CD4-positive, alpha-beta memory T cell (primary cell): ENCODE data around the gene ARL6IP4. TPM values are rescaled to one million over a fixed set of nuclear protein-coding genes. Genes with fewer than 3 reads are reported as not detected.

Experiments used
- CTCF ChIA-PET: fragments of 350-600 bp; sonication (Branson Sonifier 250); formaldehyde crosslinking; loops from one replicate; lab custom pipeline; 2021; ENCODE audit warnings: inconsistent platforms; ENCODE audit not compliant: partially characterized antibody; lab: Charles Lee
- POLR2A ChIA-PET: fragments of 350-600 bp; sonication (Branson Sonifier 250); formaldehyde crosslinking; loops from one replicate; lab custom pipeline; 2021; ENCODE audit not compliant: partially characterized antibody; lab: Charles Lee
- DNase-seq, 5 donors: peaks; one replicate each; pipeline versions ENCODE4 v3.0.0 to v3.0.0-alpha.2; 2020 to 2022; ENCODE audit warnings: mixed read lengths in 1 of 5
- H3K27ac ChIP-seq: one replicate; pipeline ENCODE4 v1.7.0; 2013; ENCODE audit warnings: low read depth, low read length
- H3K27me3 ChIP-seq: 2 replicates; pipeline ENCODE4 v1.7.0; 2013; ENCODE audit warnings: mild to moderate bottlenecking, low read length, moderate library complexity; ENCODE audit not compliant: insufficient read depth
- H3K36me3 ChIP-seq: 2 replicates; pipeline ENCODE4 v1.7.0; 2013; ENCODE audit warnings: mild to moderate bottlenecking, low read length, moderate library complexity; ENCODE audit not compliant: insufficient read depth
- H3K4me1 ChIP-seq: 2 replicates; pipeline ENCODE4 v1.7.0; 2013; ENCODE audit warnings: mild to moderate bottlenecking, low read length, moderate library complexity; ENCODE audit not compliant: insufficient read depth
- H3K4me3 ChIP-seq, 2 donors: one replicate each; pipeline ENCODE4 v1.7.0; 2013; ENCODE audit warnings: low read length in 2 of 2, mild to moderate bottlenecking in 1 of 2
- H3K9me3 ChIP-seq, 2 donors: one replicate each; pipeline ENCODE4 v1.7.0; 2013; ENCODE audit warnings: low read length in 2 of 2, control low read depth in 1 of 2; ENCODE audit not compliant: control insufficient read depth in 1 of 2
- H3K27ac Mint-ChIP-seq, 7 donors: one replicate each; pipeline ENCODE4 v1.8.0; 2020 to 2021; ENCODE audit warnings: mixed read lengths in 7 of 7, mild to moderate bottlenecking in 6 of 7, inconsistent platforms in 3 of 7, moderate library complexity in 3 of 7
- H3K27me3 Mint-ChIP-seq, 2 donors: one replicate each; pipeline ENCODE4 v1.8.0; 2020 to 2021; ENCODE audit warnings: mixed read lengths in 2 of 2
- H3K36me3 Mint-ChIP-seq, 2 donors: one replicate each; pipeline ENCODE4 v1.8.0; 2020 to 2021; ENCODE audit warnings: mixed read lengths in 2 of 2, inconsistent platforms in 1 of 2, mild to moderate bottlenecking in 1 of 2
- H3K4me1 Mint-ChIP-seq, 4 donors: one replicate each; pipeline ENCODE4 v1.8.0; 2020 to 2021; ENCODE audit warnings: mixed read lengths in 4 of 4, mild to moderate bottlenecking in 1 of 4
- H3K4me3 Mint-ChIP-seq, 8 donors: one replicate each; pipeline ENCODE4 v1.8.0; 2020 to 2021; ENCODE audit warnings: mixed read lengths in 8 of 8, mild to moderate bottlenecking in 7 of 8, moderate library complexity in 6 of 8, inconsistent platforms in 3 of 8
- H3K9me3 Mint-ChIP-seq, 8 donors: one replicate each; pipeline ENCODE4 v1.8.0; 2020 to 2021; ENCODE audit warnings: mixed read lengths in 8 of 8, mild to moderate bottlenecking in 5 of 8, inconsistent platforms in 3 of 8, moderate library complexity in 1 of 8
- intact Hi-C: fragments of 100-400 bp; cut with micrococcal nuclease; formaldehyde crosslinking; loops from one replicate; pipeline ENCODE4 v1.15.1; 2023
- polyA plus RNA-seq, 2 donors: library from polyadenylated mRNA; unstranded; fragments of 300-500 nt; fragmentation: Illumina TruSeq; gene quantifications; one replicate each; pipeline ENCODE4 v1.2.3, GENCODE V29; 2021
- total RNA-seq, 2 experiments: library from RNA; stranded (reverse); gene quantifications; one replicate each; pipeline ENCODE4 v1.2.3, GENCODE V29; 2021

The ARL6IP4 gene
- total and polyA plus RNA-seq, 4 experiments from 2014 or later = 159 to 252 (median 182) TPM

GRCh38 chr12:122965321-122965751 lies 15.1 kb upstream of the ARL6IP4 start:
- no peaks in the 10 kb centered on the region for H3K36me3 Mint-ChIP-seq
- intact Hi-C loops = no loop called here
- Histone ChIP-seq H3K27ac (no peak overlapping the region), H3K4me1 (peaks cover 11% of the 10 kb centered on the region), H3K27me3 (no peaks in the 10 kb centered on the region), H3K4me3 (peak overlapping the region in 1 of 2 donors; percentile 70), H3K36me3 (no peaks in the 10 kb centered on the region), H3K9me3 (no peaks in the 10 kb centered on the region)
- H3K27ac Mint-ChIP-seq = no peak overlapping the region
- H3K4me1 Mint-ChIP-seq = peaks cover 3 to 11% (median 8%) of the 10 kb centered on the region in 4 donors
- ChIA-PET CTCF (interaction anchor here (0.9 to 3.1 kb wide), 3 partner anchors 12 to 273 kb away, joined by 3 to 10 read pairs (median 9); no protein-coding TSS in a partner anchor), POLR2A (interaction anchor here (0.5 to 2.9 kb wide), 8 partner anchors 10 to 192 kb away, joined by 3 to 24 read pairs (median 4); partner anchors contain the start of genes ARL6IP4, CCDC62 and OGFOD2)
- no peaks in the 10 kb centered on the region for H3K9me3 Mint-ChIP-seq
- peak in 1 of 5 donors; percentile 22 for DNase-seq
- no peaks in the 10 kb centered on the region for H3K27me3 Mint-ChIP-seq
- H3K4me3 Mint-ChIP-seq = peak overlapping the region in 5 of 8 donors; percentile 26 to 73 (median 59)

DNA sequence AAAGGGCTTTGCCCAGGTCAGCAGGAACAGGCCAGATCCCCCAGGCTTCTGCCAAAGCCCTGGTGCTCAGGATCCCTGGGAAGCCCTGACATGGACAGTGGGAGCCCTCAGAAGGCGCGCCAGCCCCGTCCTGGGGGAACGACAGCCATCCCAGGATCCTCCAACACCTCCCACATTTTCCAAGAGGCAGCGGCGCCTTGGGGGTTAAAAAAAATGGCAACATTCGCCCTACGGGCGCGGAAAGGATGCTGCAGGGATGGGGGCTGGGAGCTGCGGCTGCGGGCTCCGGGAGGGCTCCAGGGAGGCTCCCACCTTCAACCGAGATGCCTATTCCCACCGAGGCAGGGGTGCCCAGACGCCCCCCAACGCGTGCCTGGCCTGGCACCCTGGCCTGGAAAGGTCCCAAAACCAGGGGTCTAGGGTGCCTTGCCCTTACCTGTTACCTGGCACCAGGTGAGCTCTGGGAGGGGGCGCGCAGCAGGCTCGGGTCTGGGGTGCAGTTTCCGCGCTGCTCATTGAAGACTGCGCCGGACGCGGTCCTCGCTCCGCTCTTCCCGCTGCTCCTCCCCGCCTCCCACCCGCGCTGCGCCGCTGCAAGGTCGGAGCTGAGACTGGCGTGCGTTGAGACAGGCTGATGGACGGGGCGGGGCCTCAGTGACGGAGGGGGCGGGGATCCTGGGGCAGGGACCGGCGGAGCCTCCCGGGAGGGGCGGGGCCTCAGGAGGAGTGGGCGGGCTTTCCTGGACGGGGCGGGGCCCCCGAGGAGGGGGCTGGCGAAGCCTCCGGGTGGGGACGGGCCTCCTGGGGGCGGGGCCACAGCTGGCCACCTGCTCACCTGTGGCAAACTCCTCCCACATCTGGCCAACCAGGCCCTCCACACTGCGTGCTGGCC lies 14.4 kb upstream of the ARL6IP4 start, which contains the start of gene ABCB9:
Gene ABCB9, minus strand, starts transcription at position 613 of the 892 bp plus-strand sequence. CDS start 6,228 bp downstream, outside the sequence.
- Mint-ChIP-seq H3K4me3 (peak within 1 kb of the TSS; percentile 70 to 84 (median 76)), H3K36me3 (no peaks in the 10 kb centered on the region), H3K4me1 (peaks cover 5 to 11% (median 8%) of the 10 kb centered on the region in 4 donors), H3K27me3 (no peaks in the 10 kb centered on the region), H3K27ac (peak within 1 kb of the TSS in 6 of 7 donors; percentile 33 to 86 (median 60)), H3K9me3 (no peaks in the 10 kb centered on the region)
- Histone ChIP-seq H3K27me3 (no peaks in the 10 kb centered on the region), H3K27ac (peak within 1 kb of the TSS; percentile 56), H3K4me3 (peak within 1 kb of the TSS in 1 of 2 donors; percentile 70), H3K4me1 (peaks cover 11% of the 10 kb centered on the region), H3K36me3 (no peaks in the 10 kb centered on the region), H3K9me3 (no peaks in the 10 kb centered on the region)
- ChIA-PET CTCF (interaction anchor here (0.6 to 3.1 kb wide), 5 partner anchors 12 to 272 kb away, joined by 3 to 10 read pairs (median 6); no protein-coding TSS in a partner anchor), POLR2A (interaction anchor here (0.5 to 1.9 kb wide), 18 partner anchors 9 to 1163 kb away, joined by 3 to 24 read pairs (median 4); partner anchors contain the start of genes ARL6IP4, CCDC62, MPHOSPH9 and MTRFR)
- DNase-seq = peak; percentile 84 to 95 (median 87)
- intact Hi-C loops = loop anchor here (1.0 kb wide), 1 partner anchor 8 kb away; no protein-coding TSS in a partner anchor

- Histone ChIP-seq H3K4me1 (peaks cover 11% of the 10 kb centered on the region), H3K9me3 (no peaks in the 10 kb centered on the region), H3K36me3 (no peaks in the 10 kb centered on the region), H3K4me3 (no peak overlapping the region), H3K27ac (no peak overlapping the region), H3K27me3 (no peaks in the 10 kb centered on the region)
- H3K4me3 Mint-ChIP-seq = peak overlapping the region; percentile 15 to 67 (median 36)
- intact Hi-C loops = loop anchor here (1.0 kb wide), 1 partner anchor 7 kb away; no protein-coding TSS in a partner anchor
- DNase-seq = no peak
- peaks cover 5 to 11% (median 8%) of the 10 kb centered on the region in 4 donors for H3K4me1 Mint-ChIP-seq
- no peaks in the 10 kb centered on the region for H3K36me3 Mint-ChIP-seq
- H3K9me3 Mint-ChIP-seq = no peaks in the 10 kb centered on the region
- ChIA-PET CTCF (interaction anchor here (0.6 to 3.1 kb wide), 5 partner anchors 11 to 271 kb away, joined by 3 to 10 read pairs (median 6); no protein-coding TSS in a partner anchor), POLR2A (interaction anchor here (0.6 to 1.9 kb wide), 16 partner anchors 8 to 266 kb away, joined by 3 to 24 read pairs (median 4); partner anchors contain the start of genes ARL6IP4, CCDC62, MPHOSPH9 and MTRFR)
- no peaks in the 10 kb centered on the region for H3K27me3 Mint-ChIP-seq
- H3K27ac Mint-ChIP-seq = peak overlapping the region in 6 of 7 donors; percentile 33 to 86 (median 58)
Measured at GRCh38 chr12:122966743-122967550, 13.5 kb upstream of the ARL6IP4 start.

DNA sequence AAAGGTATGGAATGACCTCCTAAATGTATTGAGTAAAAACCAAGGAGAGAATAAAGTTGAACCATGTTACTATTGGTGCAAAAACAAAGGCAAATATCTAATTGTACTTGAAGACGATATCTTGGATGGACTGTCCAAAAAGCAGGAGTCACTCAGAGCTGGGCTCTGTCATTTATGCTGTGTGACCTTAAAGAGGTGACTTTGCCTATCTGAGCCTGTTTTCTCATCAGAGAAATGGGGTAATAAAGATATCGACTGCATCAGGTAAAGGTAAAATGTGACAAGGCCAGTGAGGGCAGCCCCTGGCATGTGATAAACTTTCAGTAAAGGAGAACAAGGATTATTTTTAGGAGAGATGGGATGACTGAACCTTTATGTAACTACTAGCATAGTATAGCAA lies 12.4 kb upstream of the ARL6IP4 start:
- Histone ChIP-seq H3K27me3 (no peaks in the 10 kb centered on the region), H3K9me3 (no peaks in the 10 kb centered on the region), H3K36me3 (no peaks in the 10 kb centered on the region), H3K27ac (no peak overlapping the region), H3K4me3 (no peak overlapping the region), H3K4me1 (peaks cover 11% of the 10 kb centered on the region)
- no peak for DNase-seq
- ChIA-PET POLR2A (interaction anchor here (0.6 to 1.0 kb wide), 2 partner anchors 12 to 892 kb away, joined by 3 to 4 read pairs; no protein-coding TSS in a partner anchor), CTCF (interaction anchor here (1.1 to 3.1 kb wide), 3 partner anchors 10 to 270 kb away, joined by 3 to 10 read pairs (median 4); no protein-coding TSS in a partner anchor)
- Mint-ChIP-seq H3K9me3 (no peaks in the 10 kb centered on the region), H3K4me3 (no peak overlapping the region), H3K36me3 (no peaks in the 10 kb centered on the region), H3K27ac (peak overlapping the region in 1 of 7 donors; percentile 30), H3K27me3 (no peaks in the 10 kb centered on the region), H3K4me1 (peaks cover 5 to 14% (median 10%) of the 10 kb centered on the region in 4 donors)
- intact Hi-C loops = no loop called here

- Histone ChIP-seq H3K27me3 (no peaks in the 10 kb centered on the region), H3K36me3 (no peaks in the 10 kb centered on the region), H3K4me1 (peaks cover 18% of the 10 kb centered on the region), H3K27ac (no peak overlapping the region), H3K9me3 (no peaks in the 10 kb centered on the region), H3K4me3 (no peak overlapping the region)
- intact Hi-C loops = loop anchor here (10.0 kb wide), 1 partner anchor 445 kb away; the partner anchor contains the start of genes KNTC1 and RSRC2
- ChIA-PET CTCF (interaction anchor here (1.0 to 3.8 kb wide), 2 partner anchors 176 to 269 kb away, joined by 3 to 13 read pairs; no protein-coding TSS in a partner anchor), POLR2A (interaction anchor here (1.4 kb wide), 1 partner anchor 12 kb away, joined by 3 read pairs; no protein-coding TSS in a partner anchor)
- Mint-ChIP-seq H3K27me3 (no peaks in the 10 kb centered on the region), H3K36me3 (peaks cover 0 to 3% of the 10 kb centered on the region in 2 donors), H3K27ac (peak overlapping the region in 1 of 7 donors; percentile 72), H3K9me3 (peaks cover 0 to 3% (median 0%) of the 10 kb centered on the region in 8 donors), H3K4me1 (peaks cover 8 to 22% (median 16%) of the 10 kb centered on the region in 4 donors), H3K4me3 (no peak overlapping the region)
- no peak for DNase-seq
Measured at GRCh38 chr12:122969676-122970075, 10.8 kb upstream of the ARL6IP4 start.
